Panc1 (cell line): Measurements from ENCODE around the gene DTX3. TPM values are rescaled to one million over a fixed set of nuclear protein-coding genes. Genes with fewer than 3 reads are reported as not detected.

ENCODE experiments used
- ATAC-seq: fragments of 200-7000 bp; cut with Tn5 transposase; 2 replicates; pipeline ENCODE4 v1.9.1; 2020; ENCODE audit warnings: mild to moderate bottlenecking, moderate library complexity
- BruUV-seq: library from RNA; stranded (reverse); fragments of 400-500 nt; replicated peaks from 2 replicates; lab custom pipeline; 2021; lab: Mats Ljungman, UMichigan
- CTCF ChIA-PET: fragments of 300-600 bp; sonication (Branson Sonifier 250); formaldehyde crosslinking; loops from one replicate; lab custom pipeline; 2022; ENCODE audit warnings: antibody characterized with exemption; lab: Charles Lee
- POLR2A ChIA-PET: fragments of 300-600 bp; sonication (Branson Sonifier 250); formaldehyde crosslinking; loops from one replicate; lab custom pipeline; 2022; ENCODE audit warnings: antibody characterized with exemption; lab: Charles Lee
- DNase-seq: peaks from one replicate; pipeline ENCODE4 v3.0.0-alpha.2; 2010; ENCODE audit warnings: low read depth, low spot score
- H3K27ac ChIP-seq: 2 replicates; pipeline ENCODE4 v1.5.1; 2011; ENCODE audit warnings: mild to moderate bottlenecking, low read length, inconsistent platforms
- H3K27me3 ChIP-seq: fragments of 200-500 bp; sonication (Bioruptor generic); 2 replicates; pipeline ENCODE4 v1.6.0; 2014; ENCODE audit warnings: low read length, inconsistent platforms; ENCODE audit not compliant: control insufficient read depth, insufficient read depth
- H3K36me3 ChIP-seq: fragments of 200-500 bp; sonication (Bioruptor generic); 2 replicates; pipeline ENCODE4 v1.5.1; 2014; ENCODE audit warnings: inconsistent platforms, mild to moderate bottlenecking, low read length, moderate library complexity; ENCODE audit not compliant: control insufficient read depth, insufficient read depth
- H3K4me1 ChIP-seq: 2 replicates; pipeline ENCODE4 v1.5.1; 2011; ENCODE audit warnings: inconsistent platforms, mild to moderate bottlenecking, low read length, moderate library complexity; ENCODE audit not compliant: control insufficient read depth, insufficient read depth
- H3K4me3 ChIP-seq, 2 experiments: 2 replicates each; pipeline ENCODE4 v1.5.1; 2011 to 2012; ENCODE audit warnings: low read depth in 2 of 2, low read length in 2 of 2, mild to moderate bottlenecking in 2 of 2, inconsistent platforms in 1 of 2, moderate library complexity in 1 of 2
- H3K9me3 ChIP-seq: fragments of 200-500 bp; sonication (Bioruptor generic); 2 replicates; pipeline ENCODE4 v1.5.1; 2014; ENCODE audit warnings: low read depth, mild to moderate bottlenecking, inconsistent platforms, low read length, moderate library complexity; ENCODE audit not compliant: control insufficient read depth, insufficient read depth
- POLR2AphosphoS5 ChIP-seq: IDR thresholded peaks from 2 replicates; pipeline ENCODE4 v1.6.1; 2012; ENCODE audit warnings: mild to moderate bottlenecking, low read depth, low read length, moderate library complexity
- SIN3A ChIP-seq: IDR thresholded peaks from 2 replicates; pipeline ENCODE4 v1.6.1; 2012; ENCODE audit warnings: low read depth, mild to moderate bottlenecking, low read length, moderate library complexity, borderline replicate concordance; ENCODE audit not compliant: insufficient read depth
- TCF7L2 ChIP-seq: IDR thresholded peaks from 2 replicates; pipeline ENCODE4 v1.6.1; 2011; ENCODE audit warnings: mild to moderate bottlenecking, low read depth, low read length, inconsistent platforms
- in situ Hi-C: cut with HindIII; loops from 2 replicates; pipeline ENCODE4 v1.10.0; 2016; ENCODE audit warnings: low sequenced_read_pairs, low pct_unique_long_range_greater_than_20kb
- intact Hi-C: fragments of 100-400 bp; cut with micrococcal nuclease; formaldehyde crosslinking; loops from one replicate; pipeline ENCODE4 v1.10.0; 2022; ENCODE audit not compliant: unreplicated experiment
- total RNA-seq: library from RNA; stranded (reverse); gene quantifications from one replicate; pipeline ENCODE4 v1.2.1, GENCODE V29; 2021; ENCODE audit not compliant: unreplicated experiment
- TF ChIP-seq, protein P1 (sequence below): fragments of 450-650 bp; IDR thresholded peaks from 2 replicates; pipeline ENCODE4 v1.5.1; 2017; ENCODE audit warnings: mild to moderate bottlenecking
- TF ChIP-seq, protein P2 (sequence below), 2 experiments: IDR thresholded peaks; 2 replicates each; pipeline ENCODE4 v1.6.1; 2011 to 2012; ENCODE audit warnings: low read depth in 2 of 2, control low read depth in 1 of 2, low read length in 1 of 2, mild to moderate bottlenecking in 1 of 2, moderate library complexity in 1 of 2; ENCODE audit not compliant: insufficient read depth in 1 of 2

Gene DTX3
- total RNA-seq, 1 experiment from 2014 or later, result 37.8 TPM

DNA sequence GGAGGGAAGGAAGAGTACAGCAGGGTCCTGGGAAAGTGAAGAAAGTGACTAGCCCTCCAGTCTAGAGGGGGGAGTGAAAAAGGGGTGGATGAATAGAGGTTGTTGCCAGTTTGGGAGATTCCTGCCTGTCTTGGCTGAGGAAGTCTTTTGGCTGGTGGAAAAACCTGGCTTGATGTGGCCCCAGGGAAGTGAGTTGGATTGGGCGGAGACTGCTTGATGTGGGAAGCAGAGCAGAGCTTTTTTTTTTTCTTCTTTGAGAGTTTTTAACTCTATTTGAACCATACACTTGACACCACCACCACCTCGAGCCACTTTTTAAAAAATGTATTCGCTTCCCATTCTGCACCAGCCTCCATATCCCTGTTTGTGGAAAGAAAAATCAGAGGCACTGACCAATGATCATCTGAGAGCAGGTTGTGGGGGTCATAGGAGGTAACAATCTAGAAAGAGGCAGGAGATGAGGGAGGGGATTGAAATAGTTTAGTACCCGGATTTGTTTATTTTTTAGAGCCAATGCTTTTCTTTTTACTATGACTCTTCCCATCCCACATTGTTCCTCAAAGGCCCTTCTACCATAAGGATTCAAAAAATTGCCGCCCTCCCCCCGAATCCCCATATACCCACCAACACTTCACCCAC is 690 bp upstream of the DTX3 start:
- H3K36me3 ChIP-seq, result 0 out of 2 replicates have a peak, but pooled peaks cover 3% of the 10 kb centered on the region
- ATAC-seq (0 out of 2 replicates have a peak, but pooled peaks have one; percentile 2), DNase-seq (no peak)
- no peaks in the 10 kb centered on the region for H3K27me3 ChIP-seq
- H3K4me3 ChIP-seq, result peak overlapping the region; percentile 51 to 82
- H3K4me1 ChIP-seq, result peaks cover 14% of the 10 kb centered on the region
- TF ChIP-seq, protein P1, sequence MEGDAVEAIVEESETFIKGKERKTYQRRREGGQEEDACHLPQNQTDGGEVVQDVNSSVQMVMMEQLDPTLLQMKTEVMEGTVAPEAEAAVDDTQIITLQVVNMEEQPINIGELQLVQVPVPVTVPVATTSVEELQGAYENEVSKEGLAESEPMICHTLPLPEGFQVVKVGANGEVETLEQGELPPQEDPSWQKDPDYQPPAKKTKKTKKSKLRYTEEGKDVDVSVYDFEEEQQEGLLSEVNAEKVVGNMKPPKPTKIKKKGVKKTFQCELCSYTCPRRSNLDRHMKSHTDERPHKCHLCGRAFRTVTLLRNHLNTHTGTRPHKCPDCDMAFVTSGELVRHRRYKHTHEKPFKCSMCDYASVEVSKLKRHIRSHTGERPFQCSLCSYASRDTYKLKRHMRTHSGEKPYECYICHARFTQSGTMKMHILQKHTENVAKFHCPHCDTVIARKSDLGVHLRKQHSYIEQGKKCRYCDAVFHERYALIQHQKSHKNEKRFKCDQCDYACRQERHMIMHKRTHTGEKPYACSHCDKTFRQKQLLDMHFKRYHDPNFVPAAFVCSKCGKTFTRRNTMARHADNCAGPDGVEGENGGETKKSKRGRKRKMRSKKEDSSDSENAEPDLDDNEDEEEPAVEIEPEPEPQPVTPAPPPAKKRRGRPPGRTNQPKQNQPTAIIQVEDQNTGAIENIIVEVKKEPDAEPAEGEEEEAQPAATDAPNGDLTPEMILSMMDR, result no peak
- no peak for TF ChIP-seq POLR2AphosphoS5
- TF ChIP-seq, protein P2, sequence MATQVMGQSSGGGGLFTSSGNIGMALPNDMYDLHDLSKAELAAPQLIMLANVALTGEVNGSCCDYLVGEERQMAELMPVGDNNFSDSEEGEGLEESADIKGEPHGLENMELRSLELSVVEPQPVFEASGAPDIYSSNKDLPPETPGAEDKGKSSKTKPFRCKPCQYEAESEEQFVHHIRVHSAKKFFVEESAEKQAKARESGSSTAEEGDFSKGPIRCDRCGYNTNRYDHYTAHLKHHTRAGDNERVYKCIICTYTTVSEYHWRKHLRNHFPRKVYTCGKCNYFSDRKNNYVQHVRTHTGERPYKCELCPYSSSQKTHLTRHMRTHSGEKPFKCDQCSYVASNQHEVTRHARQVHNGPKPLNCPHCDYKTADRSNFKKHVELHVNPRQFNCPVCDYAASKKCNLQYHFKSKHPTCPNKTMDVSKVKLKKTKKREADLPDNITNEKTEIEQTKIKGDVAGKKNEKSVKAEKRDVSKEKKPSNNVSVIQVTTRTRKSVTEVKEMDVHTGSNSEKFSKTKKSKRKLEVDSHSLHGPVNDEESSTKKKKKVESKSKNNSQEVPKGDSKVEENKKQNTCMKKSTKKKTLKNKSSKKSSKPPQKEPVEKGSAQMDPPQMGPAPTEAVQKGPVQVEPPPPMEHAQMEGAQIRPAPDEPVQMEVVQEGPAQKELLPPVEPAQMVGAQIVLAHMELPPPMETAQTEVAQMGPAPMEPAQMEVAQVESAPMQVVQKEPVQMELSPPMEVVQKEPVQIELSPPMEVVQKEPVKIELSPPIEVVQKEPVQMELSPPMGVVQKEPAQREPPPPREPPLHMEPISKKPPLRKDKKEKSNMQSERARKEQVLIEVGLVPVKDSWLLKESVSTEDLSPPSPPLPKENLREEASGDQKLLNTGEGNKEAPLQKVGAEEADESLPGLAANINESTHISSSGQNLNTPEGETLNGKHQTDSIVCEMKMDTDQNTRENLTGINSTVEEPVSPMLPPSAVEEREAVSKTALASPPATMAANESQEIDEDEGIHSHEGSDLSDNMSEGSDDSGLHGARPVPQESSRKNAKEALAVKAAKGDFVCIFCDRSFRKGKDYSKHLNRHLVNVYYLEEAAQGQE (IDR thresholded peaks at IDR 0.05; ENCODE audit: insufficient read depth in 1 of 2, low read depth in 2 of 2, low read length in 1 of 2), result no peak
- no peaks in the 10 kb centered on the region for H3K9me3 ChIP-seq
- no TSS peak for BruUV-seq
- POLR2A ChIA-PET, result interaction anchor here (0.6 kb wide), 2 partner anchors 16 to 93 kb away, joined by 4 to 6 read pairs; no protein-coding TSS in a partner anchor
- in situ Hi-C loops, result no loop called here
- intact Hi-C loops, result no loop called here
- CTCF ChIA-PET, result interaction anchor here (0.6 to 0.9 kb wide), 2 partner anchors 29 to 32 kb away, joined by 3 to 4 read pairs; partner anchors contain the start of gene B4GALNT1
- H3K27ac ChIP-seq, result peak overlapping the region; percentile 85

DNA sequence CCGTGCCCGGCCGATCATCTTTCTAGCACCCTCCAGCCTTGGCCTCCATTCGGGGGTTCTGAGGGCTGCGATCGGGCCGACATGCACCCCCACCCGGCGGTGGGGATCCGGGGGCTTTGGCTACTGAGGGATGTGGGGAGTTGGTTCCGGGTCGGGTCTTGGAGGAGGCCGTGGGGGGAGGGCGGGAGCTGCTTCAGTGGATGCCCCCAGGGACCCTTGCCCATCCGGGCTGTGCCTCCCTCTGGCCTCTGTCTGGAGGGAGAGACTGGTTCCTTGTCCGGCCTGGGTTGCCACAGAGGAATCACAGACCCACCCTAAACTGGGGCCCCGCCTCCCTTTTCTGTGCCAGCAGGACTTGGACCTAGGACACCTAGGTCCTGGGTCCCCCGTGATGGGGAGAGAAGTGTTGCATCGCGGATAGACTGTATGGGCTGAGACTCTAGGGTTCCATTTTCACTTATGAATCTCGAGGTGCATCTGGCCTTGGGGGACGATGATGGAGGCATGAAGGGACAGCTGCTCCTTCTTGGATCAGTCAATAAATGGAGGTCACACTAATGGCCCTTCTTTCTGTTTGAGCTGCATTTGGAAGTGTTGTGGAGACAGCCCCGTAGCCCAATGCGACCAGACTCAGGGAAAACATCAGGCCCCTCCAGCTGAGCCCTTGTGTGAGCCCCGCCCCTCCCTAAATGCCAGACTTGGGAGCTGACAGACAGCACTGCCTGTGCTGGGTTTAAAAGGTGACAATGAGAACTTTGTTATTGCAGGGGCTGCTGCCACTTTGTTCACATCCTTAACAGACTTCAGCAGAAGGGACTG is 577 bp downstream of the DTX3 start:
- Histone ChIP-seq H3K27ac (peak overlapping the region; percentile 64), H3K4me3 (peak overlapping the region; percentile 51 to 82), H3K27me3 (no peaks in the 10 kb centered on the region), H3K4me1 (peaks cover 14% of the 10 kb centered on the region), H3K9me3 (no peaks in the 10 kb centered on the region), H3K36me3 (0 out of 2 replicates have a peak, but pooled peaks cover 3% of the 10 kb centered on the region)
- CTCF ChIA-PET, result no interaction called here
- no peak for TF ChIP-seq SIN3A
- no peak for TF ChIP-seq TCF7L2
- TF ChIP-seq, protein P1, result no peak
- TF ChIP-seq, protein P2 (IDR thresholded peaks at IDR 0.05; ENCODE audit: insufficient read depth in 1 of 2, low read depth in 2 of 2, low read length in 1 of 2), result no peak
- TF ChIP-seq POLR2AphosphoS5, result no peak
- no TSS peak for BruUV-seq
- POLR2A ChIA-PET, result no interaction called here
- peak; percentile 62 for ATAC-seq
- in situ Hi-C loops (no loop called here), intact Hi-C loops (no loop called here)
- DNase-seq, result no peak
